Osteocyte (in vitro differentiated cells): Measurements from ENCODE around the gene DUSP21. TPM values are rescaled to one million over a fixed set of nuclear protein-coding genes. Genes with fewer than 3 reads are reported as not detected.

ENCODE experiments used
- DNase-seq: peaks from one replicate; pipeline ENCODE4 v3.0.0; 2021; ENCODE audit warnings: mixed read lengths; ENCODE audit not compliant: unreplicated experiment; ENCODE audit errors: extremely low spot score
- H3K27ac Mint-ChIP-seq: one replicate; pipeline ENCODE4 v1.8.0; 2021; ENCODE audit warnings: mild to moderate bottlenecking, mixed read lengths; ENCODE audit not compliant: unreplicated experiment
- H3K27me3 Mint-ChIP-seq: one replicate; pipeline ENCODE4 v1.8.0; 2021; ENCODE audit warnings: mixed read lengths; ENCODE audit not compliant: unreplicated experiment
- H3K36me3 Mint-ChIP-seq: one replicate; pipeline ENCODE4 v1.8.0; 2021; ENCODE audit warnings: mixed read lengths; ENCODE audit not compliant: unreplicated experiment
- H3K4me1 Mint-ChIP-seq: one replicate; pipeline ENCODE4 v1.8.0; 2021; ENCODE audit warnings: mixed read lengths; ENCODE audit not compliant: unreplicated experiment
- H3K4me3 Mint-ChIP-seq: one replicate; pipeline ENCODE4 v1.8.0; 2021; ENCODE audit warnings: mild to moderate bottlenecking, moderate library complexity, mixed read lengths; ENCODE audit not compliant: unreplicated experiment
- H3K9me3 Mint-ChIP-seq: one replicate; pipeline ENCODE4 v1.8.0; 2021; ENCODE audit warnings: mixed read lengths; ENCODE audit not compliant: unreplicated experiment
- total RNA-seq: library from RNA; stranded (reverse); gene quantifications from 2 replicates; pipeline ENCODE4 v1.2.1, GENCODE V29; 2021
- TF ChIP-seq, protein P1 (sequence below): fragments of 200-600 bp; sonication (generic); IDR thresholded peaks from 2 replicates; pipeline ENCODE4 v1.5.0; 2021; ENCODE audit warnings: antibody characterized with exemption, mild to moderate bottlenecking, moderate library complexity

The DUSP21 gene
- total RNA-seq, 1 donor from 2014 or later: not detected

DNA sequence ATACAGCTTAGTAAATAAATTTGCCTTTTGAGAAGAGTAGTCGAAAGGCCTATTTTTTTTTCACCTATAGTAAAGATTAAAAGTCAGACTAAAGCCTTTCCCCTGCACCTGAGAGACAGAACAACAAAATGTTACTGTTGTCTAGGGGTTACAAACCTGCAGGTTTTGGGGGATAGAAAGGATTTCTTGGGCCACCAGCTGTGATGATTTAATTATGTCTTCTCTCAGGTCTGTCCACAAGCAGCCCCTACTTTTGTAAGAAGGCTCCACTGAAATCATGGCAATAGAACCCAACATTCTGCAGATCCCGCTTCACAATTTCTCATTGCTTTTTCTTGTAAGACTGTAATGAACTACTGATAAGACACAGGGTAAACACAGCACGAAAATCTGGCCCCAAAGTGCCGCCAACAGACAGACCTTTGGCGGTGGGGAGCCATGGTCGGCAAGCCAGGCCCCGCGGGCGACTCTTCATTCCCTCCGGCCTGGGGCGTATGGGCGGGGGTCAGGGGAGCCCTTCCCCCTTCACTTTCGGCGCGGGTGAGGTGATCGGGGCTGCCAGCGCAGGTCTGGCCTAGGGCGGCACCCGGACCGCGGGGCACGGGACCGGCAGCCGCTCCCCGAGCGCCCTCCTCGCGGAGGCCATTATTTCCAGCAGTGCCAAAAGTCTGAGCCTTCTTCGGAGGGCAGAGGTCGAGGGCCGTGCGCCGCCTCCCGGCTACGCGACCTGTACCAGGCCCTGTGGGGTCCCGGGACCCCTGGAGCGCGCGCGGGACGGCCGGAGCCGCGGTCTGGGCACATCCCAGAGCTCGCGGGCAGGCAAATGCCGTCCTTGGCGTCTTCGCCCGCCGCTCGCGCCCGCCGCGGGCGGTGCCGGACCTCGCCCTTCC is 28.4 kb downstream of the DUSP21 start:
- no peaks in the 10 kb centered on the region for H3K36me3 Mint-ChIP-seq

GRCh38 chrX:44872821-44873414 is 29.1 kb downstream of the DUSP21 start, which contains the start of gene KDM6A:
KDM6A (plus strand) TSS chrX:44873188; CDS start chrX:44873552, 364 bp downstream.
- H3K4me1 Mint-ChIP-seq: peaks cover 17% of the 10 kb centered on the region
- no peaks in the 10 kb centered on the region for H3K27me3 Mint-ChIP-seq
- peak within 1 kb of the TSS; percentile 82 for H3K4me3 Mint-ChIP-seq
- H3K27ac Mint-ChIP-seq: peak within 1 kb of the TSS; percentile 93
- peak; percentile 97 for DNase-seq
- no peaks in the 10 kb centered on the region for H3K9me3 Mint-ChIP-seq
- TF ChIP-seq, protein P1, sequence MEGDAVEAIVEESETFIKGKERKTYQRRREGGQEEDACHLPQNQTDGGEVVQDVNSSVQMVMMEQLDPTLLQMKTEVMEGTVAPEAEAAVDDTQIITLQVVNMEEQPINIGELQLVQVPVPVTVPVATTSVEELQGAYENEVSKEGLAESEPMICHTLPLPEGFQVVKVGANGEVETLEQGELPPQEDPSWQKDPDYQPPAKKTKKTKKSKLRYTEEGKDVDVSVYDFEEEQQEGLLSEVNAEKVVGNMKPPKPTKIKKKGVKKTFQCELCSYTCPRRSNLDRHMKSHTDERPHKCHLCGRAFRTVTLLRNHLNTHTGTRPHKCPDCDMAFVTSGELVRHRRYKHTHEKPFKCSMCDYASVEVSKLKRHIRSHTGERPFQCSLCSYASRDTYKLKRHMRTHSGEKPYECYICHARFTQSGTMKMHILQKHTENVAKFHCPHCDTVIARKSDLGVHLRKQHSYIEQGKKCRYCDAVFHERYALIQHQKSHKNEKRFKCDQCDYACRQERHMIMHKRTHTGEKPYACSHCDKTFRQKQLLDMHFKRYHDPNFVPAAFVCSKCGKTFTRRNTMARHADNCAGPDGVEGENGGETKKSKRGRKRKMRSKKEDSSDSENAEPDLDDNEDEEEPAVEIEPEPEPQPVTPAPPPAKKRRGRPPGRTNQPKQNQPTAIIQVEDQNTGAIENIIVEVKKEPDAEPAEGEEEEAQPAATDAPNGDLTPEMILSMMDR: no peak
- no peaks in the 10 kb centered on the region for H3K36me3 Mint-ChIP-seq

More for the DNA sequence above, 28.4 kb downstream of the DUSP21 start:
- peaks cover 17% of the 10 kb centered on the region for H3K4me1 Mint-ChIP-seq
- TF ChIP-seq, protein P1: no peak
- H3K27me3 Mint-ChIP-seq: no peaks in the 10 kb centered on the region
- no peak for DNase-seq
- H3K4me3 Mint-ChIP-seq: peak overlapping the region; percentile 82
- peak overlapping the region; percentile 82 for H3K27ac Mint-ChIP-seq
- H3K9me3 Mint-ChIP-seq: peaks cover 2% of the 10 kb centered on the region

- Mint-ChIP-seq H3K4me3 (peak overlapping the region; percentile 81), H3K27me3 (no peaks in the 10 kb centered on the region), H3K36me3 (no peaks in the 10 kb centered on the region), H3K27ac (peak overlapping the region; percentile 93), H3K9me3 (no peaks in the 10 kb centered on the region), H3K4me1 (peaks cover 17% of the 10 kb centered on the region)
- TF ChIP-seq, protein P1: peak; percentile 8
- DNase-seq: peak; percentile 83
Observed at GRCh38 chrX:44873415-44874276, 29.8 kb downstream of the DUSP21 start.

GRCh38 chrX:44874420-44875184 is 30.8 kb downstream of the DUSP21 start:
- Mint-ChIP-seq H3K9me3 (no peaks in the 10 kb centered on the region), H3K4me1 (peaks cover 17% of the 10 kb centered on the region)

More at GRCh38 chrX:44874420-44875184, 30.8 kb downstream of the DUSP21 start:
- Mint-ChIP-seq H3K27ac (peak overlapping the region; percentile 93), H3K4me3 (peak overlapping the region; percentile 81), H3K27me3 (no peaks in the 10 kb centered on the region), H3K36me3 (no peaks in the 10 kb centered on the region)
- no peak for DNase-seq
- TF ChIP-seq, protein P1: no peak
